GM04504 (cell line): ENCODE data around the gene HNF1A.

ENCODE experiments used
- DNase-seq: peaks from one replicate; pipeline ENCODE4 v3.0.0-alpha.2; 2012; ENCODE audit warnings: low read depth

Gene HNF1A

DNA sequence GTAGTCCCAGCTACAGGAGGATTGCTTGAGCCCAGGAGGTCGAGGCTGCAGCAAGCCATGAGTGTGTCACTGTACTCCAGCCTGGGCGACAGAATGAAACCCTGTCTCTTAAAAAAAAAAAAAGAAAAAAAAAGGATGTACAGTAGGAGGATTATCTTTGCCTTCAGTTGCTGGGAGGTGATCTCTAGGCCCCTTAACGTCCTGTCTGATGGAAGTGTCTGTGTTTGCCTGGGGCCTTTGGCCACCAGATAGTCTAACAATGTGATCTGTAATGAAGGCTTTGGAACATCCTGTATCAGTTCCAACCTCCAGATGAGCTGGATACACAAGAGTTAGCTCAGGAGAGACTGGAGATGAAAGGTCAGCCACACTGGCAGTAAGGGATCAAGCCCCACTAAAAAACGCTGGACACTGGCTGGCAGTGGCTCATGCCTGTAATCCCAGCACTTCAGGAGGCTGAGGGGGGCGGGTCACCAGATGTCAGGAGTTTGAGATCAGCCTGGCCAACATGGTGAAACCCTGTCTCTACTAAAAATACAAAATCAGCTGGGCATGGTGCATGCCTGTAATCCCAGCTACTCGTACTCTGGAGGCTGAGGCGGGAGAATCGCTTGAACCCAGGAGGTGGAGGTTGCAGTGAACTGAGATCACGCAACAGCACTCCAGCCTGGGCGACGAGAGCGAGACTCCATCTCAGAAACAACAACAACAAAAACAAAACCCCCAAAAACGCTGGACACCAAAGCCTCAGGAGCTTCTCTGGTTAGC is 19.0 kb upstream of the HNF1A start:
- no peak for DNase-seq

- no peak for DNase-seq
Observed at GRCh38 chr12:120960657-120961056, 17.7 kb upstream of the HNF1A start.

DNA sequence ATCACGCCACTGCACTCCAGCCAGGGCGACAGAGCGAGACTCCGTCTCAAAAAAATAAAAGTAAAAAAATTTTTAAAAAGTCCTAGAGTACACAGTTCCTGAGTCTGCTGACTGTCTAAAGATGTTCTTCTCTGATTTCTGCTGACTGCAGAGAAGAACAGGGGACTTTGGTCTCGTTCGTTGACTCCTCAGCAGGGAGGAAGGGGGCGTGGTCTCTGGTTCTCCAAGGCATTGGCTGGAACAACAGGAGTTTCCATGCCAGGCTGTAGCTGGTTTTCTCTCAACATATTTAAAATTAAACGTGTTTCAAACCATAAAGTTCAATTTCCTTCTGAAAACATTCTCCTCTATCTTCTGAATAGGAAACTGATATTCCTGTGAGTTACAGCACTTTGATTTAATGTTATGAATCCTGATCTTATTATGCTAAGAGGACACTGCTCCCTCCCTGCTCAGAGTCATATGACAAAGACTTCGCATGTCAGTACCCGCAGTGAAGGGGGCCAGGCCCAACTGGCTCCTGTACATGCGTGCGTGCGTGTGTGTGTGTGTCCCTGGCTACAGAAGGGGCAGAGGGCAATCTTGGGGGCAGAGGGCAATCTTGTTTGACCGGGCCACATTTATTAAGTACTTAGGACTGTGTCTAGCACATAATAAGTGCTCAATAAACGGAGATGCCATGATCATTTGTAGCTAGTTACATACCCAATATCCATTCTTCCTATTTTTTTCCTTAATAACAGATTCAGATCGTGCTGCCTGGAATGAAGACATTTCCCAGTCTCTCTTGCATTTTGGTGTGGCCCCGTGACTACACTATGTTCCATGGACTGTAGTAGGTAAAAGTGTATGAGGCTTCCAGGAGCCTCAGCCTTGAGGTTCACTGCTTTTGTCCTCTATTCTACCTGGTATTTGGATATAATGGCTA is 16.5 kb upstream of the HNF1A start:
- no peak for DNase-seq

- DNase-seq = no peak
Observed at GRCh38 chr12:120962532-120963020, 15.8 kb upstream of the HNF1A start.

DNA sequence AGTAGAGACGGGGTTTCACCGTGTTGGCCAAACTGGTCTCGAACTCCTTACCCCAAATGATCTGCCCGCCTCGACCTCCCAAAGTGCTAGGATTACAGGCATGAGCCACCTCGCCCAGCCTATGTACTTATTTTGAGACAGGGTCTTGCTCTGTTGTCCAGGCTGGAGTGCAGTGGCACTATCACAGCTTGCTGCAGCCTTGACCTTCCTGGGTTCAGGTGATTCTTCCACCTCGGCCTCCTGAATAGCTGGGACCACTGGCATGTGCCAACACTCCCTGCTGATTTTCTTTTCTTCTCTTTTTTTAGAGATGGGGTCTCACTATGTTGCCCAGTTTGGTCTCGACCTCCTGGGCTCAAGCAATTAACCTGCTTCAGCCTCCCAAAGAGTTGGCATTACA is 14.0 kb upstream of the HNF1A start:
- no peak for DNase-seq

GRCh38 chr12:120965534-120966091 is 12.7 kb upstream of the HNF1A start:
- DNase-seq = no peak

GRCh38 chr12:120970310-120970709 is 8.0 kb upstream of the HNF1A start:
- no peak for DNase-seq

DNA sequence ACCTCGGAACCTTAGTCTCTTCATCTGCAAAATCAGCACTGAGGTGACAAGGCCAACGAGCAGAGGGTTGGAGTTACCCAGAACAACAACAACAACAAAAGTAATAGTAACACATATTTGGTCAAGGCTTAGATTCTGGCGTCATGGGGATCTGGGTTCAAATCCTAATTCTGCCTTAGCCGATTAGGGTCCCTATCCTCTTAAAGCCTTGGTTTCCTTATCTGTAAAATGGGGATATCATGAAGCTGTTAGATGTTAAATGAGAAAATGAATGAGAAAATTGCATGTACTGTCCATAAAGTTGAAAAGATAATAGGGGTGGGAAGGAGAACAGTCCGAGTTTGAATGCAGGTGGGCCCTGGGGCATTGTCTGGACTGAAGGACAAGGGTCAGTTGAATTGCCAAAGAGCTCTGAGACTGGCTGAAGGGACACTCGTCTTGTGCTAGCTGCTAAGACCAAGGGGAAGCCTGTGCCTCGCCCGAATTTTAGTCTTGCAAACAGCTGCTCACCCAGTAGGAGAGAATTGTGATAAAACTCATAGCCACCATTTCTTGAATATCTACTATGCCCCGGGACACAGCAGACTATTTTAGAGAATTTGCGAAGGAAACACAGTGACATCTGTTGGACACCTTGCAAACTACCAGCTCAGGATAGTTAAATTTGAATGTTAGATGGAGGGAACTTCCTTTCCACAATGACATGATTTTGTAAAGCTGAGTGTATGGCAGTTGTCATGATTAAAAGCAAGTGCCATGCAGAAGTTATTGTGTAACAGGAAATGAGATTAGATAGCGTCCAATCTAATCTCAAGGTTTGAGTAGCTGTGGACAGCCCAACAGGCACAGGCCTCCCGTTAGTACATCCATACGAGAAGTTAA is 6.8 kb upstream of the HNF1A start:
- peak; percentile 27 for DNase-seq

DNA sequence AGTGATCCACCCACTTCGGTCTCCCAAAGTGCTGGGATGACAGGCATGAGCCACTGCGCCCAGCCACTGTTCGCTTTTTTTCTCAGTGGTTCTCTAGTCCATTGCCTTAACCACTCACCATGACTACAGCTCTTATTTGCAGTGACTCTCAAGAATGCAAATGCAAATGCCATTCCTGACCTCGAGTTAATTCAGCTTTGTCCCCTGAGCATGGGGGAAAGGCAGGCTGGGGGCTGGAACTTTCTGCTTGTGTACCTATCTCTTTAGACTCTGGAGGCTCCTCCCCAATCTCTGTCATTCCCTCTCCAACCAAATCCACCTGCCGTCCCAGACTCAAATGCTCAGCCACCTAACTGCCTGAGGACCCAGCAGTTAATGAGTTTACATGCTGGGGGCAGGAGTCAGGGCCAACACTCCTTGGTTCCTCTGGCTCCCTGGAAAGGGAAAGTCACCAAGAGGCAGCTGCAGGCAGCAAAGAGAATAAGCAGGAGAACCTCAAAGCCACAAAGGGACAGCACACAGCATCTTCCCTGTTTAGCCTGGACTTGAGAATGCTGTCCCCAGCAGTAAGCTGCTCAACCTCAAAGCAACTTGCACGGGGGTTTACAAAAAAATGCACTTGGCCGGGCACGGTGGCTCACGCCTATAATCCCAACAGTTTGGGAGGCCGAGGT is 5.3 kb upstream of the HNF1A start:
- DNase-seq = no peak

DNA sequence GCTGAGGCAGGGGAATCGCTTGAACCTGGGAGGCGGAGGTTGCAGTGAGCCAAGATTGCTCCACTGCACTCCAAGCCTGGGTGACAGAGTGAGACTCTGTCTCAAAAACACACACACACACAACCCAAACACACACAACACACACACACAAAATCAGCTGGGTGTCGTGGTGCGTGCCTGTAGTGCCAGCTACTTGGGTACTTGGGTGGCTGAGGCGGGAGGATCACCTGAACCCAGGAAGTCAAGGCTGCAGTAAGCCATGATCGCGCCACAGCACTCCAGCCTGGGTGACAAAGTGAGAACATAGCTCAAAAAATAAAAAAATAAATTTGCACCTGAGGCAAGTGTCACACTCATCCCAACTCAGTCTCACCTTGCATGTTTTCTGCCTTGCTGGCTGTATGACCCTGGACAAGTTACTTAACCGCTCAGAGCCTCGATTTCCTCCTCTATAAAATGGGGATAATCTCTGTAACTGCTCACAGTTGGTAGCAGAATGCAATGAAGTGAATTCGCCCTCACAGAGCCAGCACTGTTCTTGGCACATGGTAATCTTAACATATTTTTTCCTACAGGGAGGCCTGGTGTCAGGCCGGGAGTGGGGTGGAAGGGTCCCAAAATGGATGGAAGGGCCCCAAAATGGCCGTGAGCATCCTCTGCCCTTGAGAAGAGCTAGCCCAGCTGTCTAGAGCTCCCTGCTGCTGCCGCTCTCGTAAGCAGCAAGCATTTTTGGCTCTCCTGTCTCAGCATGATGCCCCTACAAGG is 630 bp upstream of the HNF1A start:
- no peak for DNase-seq

- DNase-seq = no peak
Observed at GRCh38 chr12:120979220-120979861, 998 bp downstream of the HNF1A start.

- DNase-seq = no peak
Observed at GRCh38 chr12:120979862-120980696, 1.7 kb downstream of the HNF1A start.

- DNase-seq = no peak
Observed at GRCh38 chr12:120980800-120981368, 2.5 kb downstream of the HNF1A start.

GRCh38 chr12:120981407-120981941 is 3.1 kb downstream of the HNF1A start:
- no peak for DNase-seq

DNA sequence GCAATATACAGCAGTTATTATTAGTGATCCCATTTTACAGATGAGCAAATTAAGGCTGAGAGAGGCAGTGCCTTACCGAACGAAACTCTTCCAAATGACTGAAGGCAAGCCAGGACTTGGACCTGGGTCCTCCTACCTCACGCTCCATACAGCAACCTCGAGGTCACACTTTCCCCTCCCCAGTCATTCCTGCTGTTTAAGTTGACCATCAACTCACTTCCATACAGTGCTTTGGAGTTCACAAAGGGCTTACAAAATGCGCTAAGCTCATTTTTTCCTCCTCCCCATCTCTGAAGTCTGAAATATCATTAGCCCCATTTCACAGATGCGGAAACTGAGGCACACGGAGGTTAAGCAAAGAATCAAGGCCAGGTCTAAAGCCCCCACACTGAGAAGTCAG is 4.3 kb downstream of the HNF1A start:
- no peak for DNase-seq

DNA sequence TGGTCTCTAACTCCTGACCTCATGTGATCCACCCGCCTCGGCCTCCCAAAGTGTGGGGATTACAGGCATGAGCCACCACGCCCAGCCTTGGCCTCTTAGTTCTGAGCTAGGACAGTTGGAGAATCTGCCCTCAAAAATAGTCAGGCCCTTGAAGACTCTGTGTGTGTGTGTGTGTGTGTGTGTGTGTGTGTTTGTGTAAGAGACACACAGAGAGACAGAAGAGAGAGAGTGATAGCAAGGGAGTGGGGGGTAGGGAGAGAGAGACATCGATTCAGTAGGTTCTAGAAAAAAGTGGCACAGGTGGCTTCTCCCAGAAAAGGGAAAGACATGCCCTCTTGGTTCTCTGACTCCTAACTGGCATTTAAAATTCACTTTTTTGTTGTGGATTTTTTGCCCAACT is 5.4 kb downstream of the HNF1A start:
- DNase-seq = no peak

GRCh38 chr12:120984351-120984898 is 6.1 kb downstream of the HNF1A start:
- DNase-seq = no peak

GRCh38 chr12:120988234-120988633 is 9.9 kb downstream of the HNF1A start:
- DNase-seq = no peak
